Measurements from ENCODE around the gene RNF138. TPM values are rescaled to one million over a fixed set of nuclear protein-coding genes. Genes with fewer than 3 reads are reported as not detected.
"Not testable (repeated sequence)": the region's sequence is repeated elsewhere in the genome, so short reads cannot be mapped to it uniquely, and the experiment has no call there.

Gene RNF138
- polyA plus RNA-seq, 1 donor, result 71.9 TPM

- no peak for DNase-seq
These were observed 82.0 kb downstream of the RNF138 start for GRCh38 chr18:32173654-32174053.

GRCh38 chr18:32174719-32175118, 83.0 kb downstream of the RNF138 start:
- DNase-seq, result no peak

GRCh38 chr18:32175265-32175664, 83.6 kb downstream of the RNF138 start:
- no peak for DNase-seq

GRCh38 chr18:32176745-32177144, 85.1 kb downstream of the RNF138 start:
- not testable (repeated sequence) for DNase-seq

- DNase-seq, result no peak
These were observed 85.9 kb downstream of the RNF138 start for GRCh38 chr18:32177530-32177929.

Other genes with a start within 250 kb of the RNF138 start
- 74.9 TPM for gene TRAPPC8, start 148.7 kb upstream of the RNF138 start, polyA plus RNA-seq (ENCODE audit: insufficient read length)
- 2.7 TPM for gene RNF125, start 73.0 kb upstream of the RNF138 start, polyA plus RNA-seq (ENCODE audit: insufficient read length)
- gene MEP1B, start 98.2 kb downstream of the RNF138 start, polyA plus RNA-seq (ENCODE audit: insufficient read length), result 0.18 TPM

Measured in left kidney (tissue), 2 donors.